ENCODE data around the gene RNF151. TPM values are rescaled to one million over a fixed set of nuclear protein-coding genes. Genes with fewer than 3 reads are reported as not detected.

The RNF151 gene
- total and polyA plus RNA-seq, 2 of the 13 experiments (the other 11 are each of a cell fraction or from before 2014, with no cell fraction given): not detected

DNA sequence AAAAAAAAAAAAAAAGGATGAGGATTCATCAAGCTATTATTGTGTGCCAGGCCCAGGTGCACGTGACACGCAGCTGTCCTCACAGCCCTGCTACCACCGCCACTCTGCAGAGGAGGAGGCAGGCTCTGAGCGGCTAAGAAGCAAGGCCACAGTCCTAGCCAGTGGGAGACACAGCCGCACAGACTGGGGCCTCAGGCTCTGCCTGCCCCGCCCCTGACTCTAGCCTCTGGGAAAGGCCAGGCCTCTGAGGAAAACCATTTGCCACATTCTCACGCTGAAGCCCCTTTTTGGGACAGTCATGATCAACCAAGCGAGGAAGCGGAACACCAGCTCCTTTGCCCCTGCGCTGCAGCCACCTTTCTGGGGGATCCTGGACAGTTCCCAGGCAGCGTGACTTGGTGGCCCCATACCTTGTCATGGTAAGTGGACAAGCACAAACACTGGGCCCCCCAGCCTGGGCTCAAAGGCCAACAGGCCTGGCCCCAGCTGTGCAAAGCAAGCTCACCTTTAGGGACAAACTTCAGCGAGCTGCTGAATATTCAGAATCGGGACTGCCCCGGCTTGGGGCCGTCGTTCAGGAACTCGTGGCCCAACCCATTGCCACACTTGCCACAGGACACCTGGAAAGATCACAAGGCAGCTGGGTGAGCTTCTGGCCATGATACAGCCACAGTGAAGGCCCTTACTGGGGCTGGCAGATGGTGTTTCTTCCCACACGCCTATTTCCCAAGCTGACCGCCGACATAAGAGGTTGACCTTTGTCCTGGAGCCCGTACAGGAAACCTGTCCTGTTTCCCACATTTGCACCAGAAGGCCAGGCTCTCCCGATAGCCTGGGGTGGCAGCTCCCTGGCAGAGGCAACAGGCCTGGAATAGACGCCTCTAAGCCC, 26.1 kb upstream of the RNF151 start (continued):
- TF ChIP-seq, protein P1, sequence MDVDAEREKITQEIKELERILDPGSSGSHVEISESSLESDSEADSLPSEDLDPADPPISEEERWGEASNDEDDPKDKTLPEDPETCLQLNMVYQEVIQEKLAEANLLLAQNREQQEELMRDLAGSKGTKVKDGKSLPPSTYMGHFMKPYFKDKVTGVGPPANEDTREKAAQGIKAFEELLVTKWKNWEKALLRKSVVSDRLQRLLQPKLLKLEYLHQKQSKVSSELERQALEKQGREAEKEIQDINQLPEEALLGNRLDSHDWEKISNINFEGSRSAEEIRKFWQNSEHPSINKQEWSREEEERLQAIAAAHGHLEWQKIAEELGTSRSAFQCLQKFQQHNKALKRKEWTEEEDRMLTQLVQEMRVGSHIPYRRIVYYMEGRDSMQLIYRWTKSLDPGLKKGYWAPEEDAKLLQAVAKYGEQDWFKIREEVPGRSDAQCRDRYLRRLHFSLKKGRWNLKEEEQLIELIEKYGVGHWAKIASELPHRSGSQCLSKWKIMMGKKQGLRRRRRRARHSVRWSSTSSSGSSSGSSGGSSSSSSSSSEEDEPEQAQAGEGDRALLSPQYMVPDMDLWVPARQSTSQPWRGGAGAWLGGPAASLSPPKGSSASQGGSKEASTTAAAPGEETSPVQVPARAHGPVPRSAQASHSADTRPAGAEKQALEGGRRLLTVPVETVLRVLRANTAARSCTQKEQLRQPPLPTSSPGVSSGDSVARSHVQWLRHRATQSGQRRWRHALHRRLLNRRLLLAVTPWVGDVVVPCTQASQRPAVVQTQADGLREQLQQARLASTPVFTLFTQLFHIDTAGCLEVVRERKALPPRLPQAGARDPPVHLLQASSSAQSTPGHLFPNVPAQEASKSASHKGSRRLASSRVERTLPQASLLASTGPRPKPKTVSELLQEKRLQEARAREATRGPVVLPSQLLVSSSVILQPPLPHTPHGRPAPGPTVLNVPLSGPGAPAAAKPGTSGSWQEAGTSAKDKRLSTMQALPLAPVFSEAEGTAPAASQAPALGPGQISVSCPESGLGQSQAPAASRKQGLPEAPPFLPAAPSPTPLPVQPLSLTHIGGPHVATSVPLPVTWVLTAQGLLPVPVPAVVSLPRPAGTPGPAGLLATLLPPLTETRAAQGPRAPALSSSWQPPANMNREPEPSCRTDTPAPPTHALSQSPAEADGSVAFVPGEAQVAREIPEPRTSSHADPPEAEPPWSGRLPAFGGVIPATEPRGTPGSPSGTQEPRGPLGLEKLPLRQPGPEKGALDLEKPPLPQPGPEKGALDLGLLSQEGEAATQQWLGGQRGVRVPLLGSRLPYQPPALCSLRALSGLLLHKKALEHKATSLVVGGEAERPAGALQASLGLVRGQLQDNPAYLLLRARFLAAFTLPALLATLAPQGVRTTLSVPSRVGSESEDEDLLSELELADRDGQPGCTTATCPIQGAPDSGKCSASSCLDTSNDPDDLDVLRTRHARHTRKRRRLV (CRISPR knock-in tag; IDR thresholded peaks at IDR 0.05): peak; percentile 83
- no peak for TF ChIP-seq ZNF558 (CRISPR knock-in tag; IDR thresholded peaks at IDR 0.05; ENCODE audit: borderline replicate concordance)
- TF ChIP-seq, protein P2, sequence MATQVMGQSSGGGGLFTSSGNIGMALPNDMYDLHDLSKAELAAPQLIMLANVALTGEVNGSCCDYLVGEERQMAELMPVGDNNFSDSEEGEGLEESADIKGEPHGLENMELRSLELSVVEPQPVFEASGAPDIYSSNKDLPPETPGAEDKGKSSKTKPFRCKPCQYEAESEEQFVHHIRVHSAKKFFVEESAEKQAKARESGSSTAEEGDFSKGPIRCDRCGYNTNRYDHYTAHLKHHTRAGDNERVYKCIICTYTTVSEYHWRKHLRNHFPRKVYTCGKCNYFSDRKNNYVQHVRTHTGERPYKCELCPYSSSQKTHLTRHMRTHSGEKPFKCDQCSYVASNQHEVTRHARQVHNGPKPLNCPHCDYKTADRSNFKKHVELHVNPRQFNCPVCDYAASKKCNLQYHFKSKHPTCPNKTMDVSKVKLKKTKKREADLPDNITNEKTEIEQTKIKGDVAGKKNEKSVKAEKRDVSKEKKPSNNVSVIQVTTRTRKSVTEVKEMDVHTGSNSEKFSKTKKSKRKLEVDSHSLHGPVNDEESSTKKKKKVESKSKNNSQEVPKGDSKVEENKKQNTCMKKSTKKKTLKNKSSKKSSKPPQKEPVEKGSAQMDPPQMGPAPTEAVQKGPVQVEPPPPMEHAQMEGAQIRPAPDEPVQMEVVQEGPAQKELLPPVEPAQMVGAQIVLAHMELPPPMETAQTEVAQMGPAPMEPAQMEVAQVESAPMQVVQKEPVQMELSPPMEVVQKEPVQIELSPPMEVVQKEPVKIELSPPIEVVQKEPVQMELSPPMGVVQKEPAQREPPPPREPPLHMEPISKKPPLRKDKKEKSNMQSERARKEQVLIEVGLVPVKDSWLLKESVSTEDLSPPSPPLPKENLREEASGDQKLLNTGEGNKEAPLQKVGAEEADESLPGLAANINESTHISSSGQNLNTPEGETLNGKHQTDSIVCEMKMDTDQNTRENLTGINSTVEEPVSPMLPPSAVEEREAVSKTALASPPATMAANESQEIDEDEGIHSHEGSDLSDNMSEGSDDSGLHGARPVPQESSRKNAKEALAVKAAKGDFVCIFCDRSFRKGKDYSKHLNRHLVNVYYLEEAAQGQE (IDR thresholded peaks at IDR 0.05; ENCODE audit: borderline replicate concordance in 1 of 2, low read depth in 1 of 2, low read length in 2 of 2): peak in 1 of 2 experiments; percentile 72; a peak in 2 of 4 replicates
- peak; percentile 80 for TF ChIP-seq TSC22D2 (CRISPR knock-in tag; IDR thresholded peaks at IDR 0.05; ENCODE audit: borderline replicate concordance)
- TF ChIP-seq ATF1 (CRISPR knock-in tag; IDR thresholded peaks at IDR 0.05): no peak
- TF ChIP-seq MTF2 (CRISPR knock-in tag; IDR thresholded peaks at IDR 0.05; ENCODE audit: borderline replicate concordance): no peak
- TF ChIP-seq NFE2L2 (IDR thresholded peaks at IDR 0.05; ENCODE audit: low read length): no peak
- TF ChIP-seq, protein P3, sequence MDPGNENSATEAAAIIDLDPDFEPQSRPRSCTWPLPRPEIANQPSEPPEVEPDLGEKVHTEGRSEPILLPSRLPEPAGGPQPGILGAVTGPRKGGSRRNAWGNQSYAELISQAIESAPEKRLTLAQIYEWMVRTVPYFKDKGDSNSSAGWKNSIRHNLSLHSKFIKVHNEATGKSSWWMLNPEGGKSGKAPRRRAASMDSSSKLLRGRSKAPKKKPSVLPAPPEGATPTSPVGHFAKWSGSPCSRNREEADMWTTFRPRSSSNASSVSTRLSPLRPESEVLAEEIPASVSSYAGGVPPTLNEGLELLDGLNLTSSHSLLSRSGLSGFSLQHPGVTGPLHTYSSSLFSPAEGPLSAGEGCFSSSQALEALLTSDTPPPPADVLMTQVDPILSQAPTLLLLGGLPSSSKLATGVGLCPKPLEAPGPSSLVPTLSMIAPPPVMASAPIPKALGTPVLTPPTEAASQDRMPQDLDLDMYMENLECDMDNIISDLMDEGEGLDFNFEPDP (CRISPR knock-in tag; conservative IDR thresholded peaks at IDR 0.05): no peak
- peak; percentile 51; the same call in 1 of the 2 replicates for TF ChIP-seq CEBPB (IDR thresholded peaks at IDR 0.05; ENCODE audit: borderline replicate concordance, low read depth, low read length)
- TF ChIP-seq ZNF7 (CRISPR knock-in tag; IDR thresholded peaks at IDR 0.05): no peak
- no peak; the same call in 1 of the 2 replicates for TF ChIP-seq PPARG (CRISPR knock-in tag; conservative IDR thresholded peaks at IDR 0.05)
- no peak for TF ChIP-seq ZNF17 (CRISPR knock-in tag; IDR thresholded peaks at IDR 0.05)
- peak; percentile 34 for TF ChIP-seq HNRNPLL (IDR thresholded peaks at IDR 0.05; ENCODE audit: low read depth, low read length, poor library complexity, severe bottlenecking)
- TF ChIP-seq ZNF24 (IDR thresholded peaks at IDR 0.05): no peak
- peak; percentile 61 for TF ChIP-seq ZNF883 (CRISPR knock-in tag; IDR thresholded peaks at IDR 0.05; ENCODE audit: not compliant biosample characterization)
- TF ChIP-seq NCOA2 (CRISPR knock-in tag; IDR thresholded peaks at IDR 0.05): peak; percentile 78
- no peak for TF ChIP-seq NBN (conservative IDR thresholded peaks at IDR 0.05)
- 0 out of 2 replicates have a peak, but pooled peaks have one; percentile 49 for TF ChIP-seq RFXAP (CRISPR knock-in tag; IDR thresholded peaks at IDR 0.05; ENCODE audit: borderline replicate concordance)
- no peak for TF ChIP-seq ZNF816 (CRISPR knock-in tag; IDR thresholded peaks at IDR 0.05; ENCODE audit: borderline replicate concordance)
- no peak for TF ChIP-seq ZNF138 (CRISPR knock-in tag; IDR thresholded peaks at IDR 0.05; ENCODE audit: low read depth)

Measured in HepG2 (cell line).